HG03060 (cell line): ENCODE measurements around the gene RBM7.

Experiments used
- ATAC-seq: cut with Tn5 transposase; IDR thresholded peaks from one replicate; pipeline ENCODE4 v1.9.1; 2021; ENCODE audit warnings: low read depth, moderate number of reproducible peaks; ENCODE audit not compliant: unreplicated experiment

Gene RBM7

GRCh38 chr11:114442536-114442935 is 42.1 kb downstream of the RBM7 start:
- no peak for ATAC-seq

GRCh38 chr11:114447444-114447843 is 47.0 kb downstream of the RBM7 start:
- ATAC-seq: no peak

- no peak for ATAC-seq
Observed at GRCh38 chr11:114447892-114448291, 47.4 kb downstream of the RBM7 start.

GRCh38 chr11:114448749-114449482 is 48.5 kb downstream of the RBM7 start:
- no peak for ATAC-seq

- ATAC-seq: no peak
Observed at GRCh38 chr11:114449845-114450244, 49.4 kb downstream of the RBM7 start.

- no peak for ATAC-seq
Observed at GRCh38 chr11:114452399-114452798, 51.9 kb downstream of the RBM7 start.
